H7 (cell line): ENCODE data around the gene SH3D21. TPM values are rescaled to one million over a fixed set of nuclear protein-coding genes. Genes with fewer than 3 reads are reported as not detected.

Experiments used
- DNase-seq: peaks from one replicate; pipeline ENCODE4 v3.0.0; 2012
- H3K27me3 ChIP-seq: 2 replicates; pipeline ENCODE4 v1.6.0; 2011; ENCODE audit warnings: mild to moderate bottlenecking, low read length; ENCODE audit not compliant: control insufficient read depth, insufficient read depth
- H3K36me3 ChIP-seq: replicated peaks from 2 replicates; pipeline ENCODE4 v1.5.1; 2011; ENCODE audit warnings: low read length; ENCODE audit not compliant: control insufficient read depth, insufficient read depth
- H3K4me3 ChIP-seq: 2 replicates; pipeline ENCODE4 v1.5.1; 2011; ENCODE audit warnings: low read depth, mild to moderate bottlenecking, control low read depth, low read length, moderate library complexity; ENCODE audit not compliant: insufficient read depth
- total RNA-seq: library from RNA; depleted of rRNA; stranded (reverse); fragments of >200 nt; shearing (Covaris generic); gene quantifications from 2 replicates; pipeline ENCODE4 v1.2.3, GENCODE V29; 2014

The SH3D21 gene
- total RNA-seq, 1 experiment from 2014 or later = 4.8 TPM

DNA sequence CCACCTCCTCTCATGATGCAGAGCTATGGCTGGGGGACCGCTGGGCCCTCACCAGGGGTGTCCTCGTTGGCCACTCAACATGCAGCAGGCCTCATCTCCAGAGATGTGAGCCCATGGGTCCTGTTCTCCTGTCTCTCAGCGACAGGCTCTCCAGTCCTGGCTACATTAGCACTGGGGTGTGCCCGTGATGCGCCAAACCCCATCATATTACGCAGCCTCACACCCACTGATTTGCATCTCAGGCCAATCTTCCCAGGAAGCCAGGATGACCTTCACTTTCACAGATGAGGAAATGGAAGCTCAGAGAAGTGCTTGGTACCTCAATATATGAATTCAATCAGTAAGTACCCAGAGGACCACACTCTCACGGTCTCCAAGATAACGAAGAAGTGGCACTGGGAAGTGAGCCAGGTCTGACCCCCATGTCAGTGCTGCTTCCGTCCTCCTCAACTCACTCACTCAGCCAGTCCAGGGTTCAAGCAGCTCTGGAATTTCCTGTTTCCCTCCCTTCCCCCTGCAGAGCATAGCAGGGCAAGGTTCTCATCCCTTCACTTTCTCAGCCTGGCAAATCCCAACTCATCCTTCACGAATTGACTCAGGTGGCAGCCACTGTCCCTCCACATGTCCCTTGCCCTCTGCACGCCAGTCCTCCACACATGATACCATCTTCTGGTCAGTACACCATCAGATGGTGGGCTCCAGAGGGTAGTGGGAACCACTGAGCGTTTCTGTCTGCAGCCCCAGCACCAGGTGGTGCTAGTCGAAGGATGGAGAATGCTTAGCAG, 46.1 kb downstream of the SH3D21 start:
- Histone ChIP-seq H3K4me3 (no peak overlapping the region), H3K36me3 (peaks cover 27% of the 10 kb centered on the region), H3K27me3 (no peaks in the 10 kb centered on the region)
- DNase-seq = no peak

GRCh38 chr1:36352910-36353878, 47.0 kb downstream of the SH3D21 start:
- Histone ChIP-seq H3K36me3 (peaks cover 25% of the 10 kb centered on the region), H3K4me3 (no peak overlapping the region), H3K27me3 (no peaks in the 10 kb centered on the region)
- DNase-seq = no peak

- DNase-seq = no peak
- Histone ChIP-seq H3K27me3 (no peaks in the 10 kb centered on the region), H3K4me3 (no peak overlapping the region), H3K36me3 (peaks cover 18% of the 10 kb centered on the region)
Measured at GRCh38 chr1:36354486-36354885, 48.3 kb downstream of the SH3D21 start.

GRCh38 chr1:36355811-36356210, 49.6 kb downstream of the SH3D21 start:
- DNase-seq = peak; percentile 70
- Histone ChIP-seq H3K27me3 (no peaks in the 10 kb centered on the region), H3K36me3 (peaks cover 18% of the 10 kb centered on the region), H3K4me3 (no peak overlapping the region)

- DNase-seq = no peak
- Histone ChIP-seq H3K36me3 (peaks cover 17% of the 10 kb centered on the region), H3K4me3 (no peak overlapping the region), H3K27me3 (no peaks in the 10 kb centered on the region)
Measured at GRCh38 chr1:36358514-36359084, 52.4 kb downstream of the SH3D21 start.

- Histone ChIP-seq H3K36me3 (peaks cover 13% of the 10 kb centered on the region), H3K4me3 (no peak overlapping the region), H3K27me3 (no peaks in the 10 kb centered on the region)
- DNase-seq = no peak
Measured at GRCh38 chr1:36359383-36359782, 53.2 kb downstream of the SH3D21 start.

DNA sequence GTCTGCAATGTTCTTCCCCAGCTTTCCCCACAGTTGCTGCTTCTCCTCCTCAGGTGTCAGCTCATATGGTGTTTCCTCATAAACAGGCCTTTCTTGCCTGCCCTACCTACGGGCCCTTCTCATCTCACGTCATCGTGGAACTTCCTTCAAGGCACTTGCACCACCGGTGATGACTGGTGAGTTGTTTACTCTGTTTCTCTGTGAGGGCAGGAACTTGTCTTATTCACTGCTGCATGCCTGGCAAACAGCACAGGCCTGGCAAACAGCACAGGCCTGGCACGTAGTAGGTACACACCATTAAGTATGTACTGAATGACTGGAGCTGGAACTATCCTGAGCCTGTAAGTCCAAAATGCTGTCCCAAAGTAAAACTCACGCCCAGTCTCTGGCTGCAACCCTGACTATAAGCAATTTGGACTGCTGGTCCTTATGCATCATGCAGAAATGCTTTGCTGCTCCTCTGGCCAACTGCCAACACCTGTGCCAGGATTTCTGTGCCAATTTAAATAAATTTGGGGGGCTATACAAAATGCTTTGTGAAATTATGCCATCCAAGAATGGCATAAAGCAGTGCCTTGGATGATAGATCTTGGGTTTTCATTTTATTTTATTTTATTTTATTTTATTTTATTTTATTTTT, 53.9 kb downstream of the SH3D21 start:
- Histone ChIP-seq H3K36me3 (peaks cover 7% of the 10 kb centered on the region), H3K4me3 (no peak overlapping the region), H3K27me3 (no peaks in the 10 kb centered on the region)
- no peak for DNase-seq

DNA sequence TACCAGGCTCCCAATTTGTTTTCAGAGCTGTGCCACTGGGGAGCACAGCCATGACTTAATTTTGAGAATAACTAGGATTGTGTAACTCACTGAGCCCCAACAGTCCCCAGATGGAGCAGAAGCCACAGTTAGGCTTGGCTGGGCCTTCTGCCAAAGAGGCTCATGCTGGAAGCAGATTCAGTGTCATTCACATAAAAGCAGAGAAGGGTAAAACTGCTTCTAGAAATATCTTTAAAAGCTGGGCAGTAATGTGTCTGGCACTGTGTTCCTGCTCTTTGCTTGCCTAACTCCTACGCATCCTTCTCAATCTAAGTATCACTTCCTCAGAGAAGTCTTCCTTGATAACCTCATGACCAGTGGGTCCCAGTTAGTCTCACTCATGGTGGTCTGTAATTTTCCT, 59.2 kb downstream of the SH3D21 start:
- Histone ChIP-seq H3K4me3 (no peak overlapping the region), H3K27me3 (no peaks in the 10 kb centered on the region), H3K36me3 (peaks cover 2% of the 10 kb centered on the region)
- no peak for DNase-seq

DNA sequence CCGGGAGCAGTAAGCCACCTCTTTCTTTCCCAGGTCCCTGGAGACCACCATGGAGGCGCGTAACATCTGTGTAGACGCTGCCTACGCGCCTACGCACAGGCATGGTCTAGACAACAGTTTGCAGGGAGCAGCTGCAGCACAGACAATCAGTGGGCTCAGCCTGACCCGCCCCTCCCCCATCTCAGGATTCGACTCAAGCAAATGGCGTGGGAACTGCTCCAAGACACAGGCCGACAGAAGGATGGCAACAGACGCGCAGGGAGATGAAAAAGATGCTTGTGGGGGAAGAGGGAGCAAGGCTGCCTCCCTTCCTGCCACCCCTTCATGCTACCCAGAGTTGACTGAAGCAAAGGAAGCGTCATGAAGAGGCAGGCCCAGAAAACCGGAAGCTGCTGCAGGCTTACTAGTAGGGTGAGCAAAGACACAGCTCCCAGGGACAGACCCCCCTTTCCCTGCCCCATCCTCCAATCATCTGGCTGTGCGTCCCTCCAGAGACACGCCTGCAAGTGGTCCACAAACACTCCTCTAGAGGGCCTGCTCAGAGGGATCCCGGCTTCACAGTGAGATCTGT, 60.0 kb downstream of the SH3D21 start:
- H3K4me3 ChIP-seq = no peak overlapping the region
- H3K27me3 ChIP-seq = no peaks in the 10 kb centered on the region
- DNase-seq = peak; percentile 70
- peaks cover 2% of the 10 kb centered on the region for H3K36me3 ChIP-seq

DNA sequence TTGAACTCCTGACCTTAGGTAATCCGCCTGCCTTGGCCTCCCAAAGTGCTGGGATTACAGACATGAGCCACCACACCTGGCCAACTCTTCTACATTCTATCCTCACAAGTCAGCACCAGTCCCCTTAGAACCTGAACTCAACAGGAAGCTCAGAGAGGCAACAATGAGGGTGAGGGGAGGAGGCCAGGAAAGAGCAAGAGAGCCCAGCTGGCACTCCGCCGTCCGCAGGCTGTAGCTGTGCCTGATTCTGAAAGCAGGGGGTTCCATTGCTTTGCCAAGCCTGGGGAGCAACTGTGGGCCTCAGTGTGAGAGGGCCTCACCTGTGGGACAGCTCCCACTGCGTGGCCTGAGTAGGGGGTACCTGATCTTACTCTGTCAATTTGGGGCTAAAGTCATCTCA, 60.9 kb downstream of the SH3D21 start:
- no peak overlapping the region for H3K4me3 ChIP-seq
- peaks cover 2% of the 10 kb centered on the region for H3K36me3 ChIP-seq
- H3K27me3 ChIP-seq = no peaks in the 10 kb centered on the region
- DNase-seq = no peak

DNA sequence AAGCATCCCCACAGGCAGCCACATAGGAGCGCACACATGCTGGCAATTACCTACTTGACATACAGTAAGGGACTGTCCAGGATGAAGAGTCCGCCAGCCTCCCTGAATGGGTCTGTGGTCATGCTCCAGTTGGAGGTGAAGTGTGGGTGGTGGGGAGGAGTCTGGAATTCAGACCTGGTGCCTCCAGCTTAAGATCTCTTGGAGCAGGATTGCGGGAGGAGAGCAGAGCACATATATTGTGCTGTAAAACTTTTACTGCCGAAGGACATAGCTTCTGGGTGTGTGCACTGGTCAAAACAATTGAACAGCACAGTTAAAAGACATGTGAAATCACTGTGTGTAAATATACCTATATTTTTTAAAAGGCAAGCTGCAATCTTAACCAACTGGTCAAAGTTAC, 61.6 kb downstream of the SH3D21 start:
- H3K4me3 ChIP-seq = no peak overlapping the region
- no peaks in the 10 kb centered on the region for H3K27me3 ChIP-seq
- no peak for DNase-seq
- H3K36me3 ChIP-seq = no peaks in the 10 kb centered on the region; the same call in none of the 2 replicates

GRCh38 chr1:36369061-36369861, 63.1 kb downstream of the SH3D21 start:
- H3K27me3 ChIP-seq = no peaks in the 10 kb centered on the region
- no peak overlapping the region for H3K4me3 ChIP-seq
- DNase-seq = peak; percentile 95
- no peaks in the 10 kb centered on the region; the same call in none of the 2 replicates for H3K36me3 ChIP-seq
